DMS53 treated with DMSO at 0.1 percent for 48 hours (cell line): Measurements from ENCODE around the gene ACTR6.
"Not testable (repeated sequence)": the region's sequence is repeated elsewhere in the genome, so short reads cannot be mapped to it uniquely, and the experiment has no call there.

Experiments
- DNase-seq: peaks from one replicate; lab custom pipeline; 2025; ENCODE audit not compliant: unreplicated experiment; lab: John Stamatoyannopoulos, UW

ACTR6 gene

DNA sequence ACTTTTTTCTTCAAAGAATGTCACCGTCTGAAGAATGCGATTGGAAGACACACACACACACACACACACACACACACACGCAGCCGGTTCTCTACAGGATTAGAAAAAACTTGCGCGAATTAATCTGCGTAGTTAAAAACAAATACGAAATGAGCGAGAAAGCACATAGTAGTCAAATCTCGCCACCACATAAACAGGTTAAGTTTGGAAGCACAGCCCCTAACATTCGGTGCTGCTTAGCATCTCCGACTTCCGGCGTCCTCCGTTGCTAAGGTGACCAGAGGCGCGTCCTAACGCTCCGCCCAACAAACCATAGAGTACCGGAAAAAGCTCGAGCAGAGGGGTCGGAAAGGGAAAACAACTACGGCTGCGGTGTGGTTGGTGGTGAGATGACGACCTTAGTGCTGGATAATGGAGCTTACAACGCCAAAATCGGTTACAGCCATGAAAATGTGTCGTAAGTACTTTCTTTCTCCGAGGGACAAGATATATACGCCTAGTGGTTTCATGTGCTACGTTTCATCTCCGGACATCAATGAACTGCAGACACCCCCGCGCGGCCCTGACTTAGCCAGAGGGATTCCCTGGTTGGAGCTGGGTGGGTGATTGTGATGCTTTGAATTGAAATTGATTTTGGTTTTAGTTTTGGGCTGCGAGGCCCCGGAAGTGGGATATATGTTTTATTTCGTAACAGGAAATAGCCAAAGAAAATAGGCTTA, at the start of gene ACTR6:
ACTR6 (plus strand) TSS at position 353 of the 719 bp plus-strand sequence; CDS start at position 390, 37 bp downstream.
- peak; percentile 90 for DNase-seq

DNA sequence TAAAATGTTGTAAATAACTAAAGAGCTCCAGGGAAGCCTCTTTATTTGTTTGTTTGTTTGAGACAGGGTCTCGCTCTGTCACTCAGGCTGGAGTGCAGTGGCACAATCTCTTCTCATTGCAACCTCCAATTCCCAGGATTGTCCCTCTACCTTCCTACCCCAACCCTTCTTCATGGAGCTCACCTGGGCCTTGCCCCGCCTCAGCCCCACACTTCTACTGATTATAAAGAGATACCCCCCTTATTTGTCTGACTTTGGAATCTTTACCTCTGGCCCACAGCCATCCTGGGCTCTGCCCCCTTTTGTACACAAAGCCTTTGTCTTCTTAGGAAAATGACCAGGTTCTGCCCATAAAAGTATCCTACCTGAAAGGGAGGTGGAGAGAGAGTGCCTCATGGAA, 48.8 kb upstream of the ACTR6 start:
- DNase-seq: no peak

DNA sequence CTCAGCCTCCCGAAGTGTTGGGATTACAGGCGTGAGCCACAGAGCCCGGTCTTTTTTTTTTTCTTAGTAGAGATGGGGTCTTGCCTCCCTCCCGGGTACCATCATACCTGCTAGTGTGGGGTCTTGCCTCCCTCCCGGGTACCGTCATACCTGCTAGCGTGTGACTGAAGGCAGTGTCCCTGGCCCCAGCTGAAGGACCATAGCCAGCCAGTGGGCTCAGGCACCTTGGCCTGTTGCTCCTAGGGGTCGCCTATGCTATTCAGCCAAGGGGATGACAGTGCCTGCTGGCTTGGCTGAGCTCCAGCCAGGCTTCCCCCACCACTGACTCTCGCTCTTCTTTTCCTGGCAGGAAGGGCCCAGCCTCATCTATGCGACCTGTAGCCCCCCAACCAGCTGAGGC, 47.5 kb upstream of the ACTR6 start:
- DNase-seq: no peak

DNA sequence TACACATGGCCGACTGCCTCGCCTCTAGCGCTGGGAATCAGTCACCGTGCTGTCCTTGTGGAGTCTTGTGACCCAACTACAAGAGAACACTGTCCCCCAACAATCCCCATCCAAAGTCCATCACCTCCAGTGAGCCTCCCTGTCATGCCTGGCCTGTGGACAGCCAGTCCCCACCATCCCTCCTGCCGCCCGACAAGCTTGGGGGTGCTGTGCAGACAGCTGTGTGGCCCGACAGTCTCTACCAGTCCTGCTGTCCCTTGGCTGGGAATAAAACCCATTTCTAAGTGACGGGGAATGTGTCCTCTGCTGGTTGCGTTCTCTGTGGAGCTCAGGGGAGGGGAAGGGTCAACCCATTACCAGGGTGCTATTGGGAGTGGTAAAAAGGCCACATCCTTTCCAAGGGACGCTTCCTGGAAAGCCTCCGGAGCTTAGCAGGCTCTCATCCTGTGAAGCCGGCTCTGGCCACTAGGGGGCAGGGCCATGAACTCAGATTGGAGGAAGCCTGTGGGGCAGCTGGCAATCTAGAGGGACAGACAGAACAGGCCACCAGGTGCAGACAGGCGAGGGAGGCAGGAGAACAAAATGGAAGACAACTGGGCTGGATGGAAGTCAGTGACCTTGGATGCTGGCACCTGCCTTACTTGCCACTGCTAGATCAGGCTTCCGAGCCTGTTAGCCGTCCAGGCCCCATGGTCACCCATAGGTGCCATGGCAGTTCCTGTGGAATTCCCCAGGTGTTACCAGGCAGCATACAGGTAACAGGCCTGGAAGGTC, 46.0 kb upstream of the ACTR6 start:
- peak; percentile 61 for DNase-seq

DNA sequence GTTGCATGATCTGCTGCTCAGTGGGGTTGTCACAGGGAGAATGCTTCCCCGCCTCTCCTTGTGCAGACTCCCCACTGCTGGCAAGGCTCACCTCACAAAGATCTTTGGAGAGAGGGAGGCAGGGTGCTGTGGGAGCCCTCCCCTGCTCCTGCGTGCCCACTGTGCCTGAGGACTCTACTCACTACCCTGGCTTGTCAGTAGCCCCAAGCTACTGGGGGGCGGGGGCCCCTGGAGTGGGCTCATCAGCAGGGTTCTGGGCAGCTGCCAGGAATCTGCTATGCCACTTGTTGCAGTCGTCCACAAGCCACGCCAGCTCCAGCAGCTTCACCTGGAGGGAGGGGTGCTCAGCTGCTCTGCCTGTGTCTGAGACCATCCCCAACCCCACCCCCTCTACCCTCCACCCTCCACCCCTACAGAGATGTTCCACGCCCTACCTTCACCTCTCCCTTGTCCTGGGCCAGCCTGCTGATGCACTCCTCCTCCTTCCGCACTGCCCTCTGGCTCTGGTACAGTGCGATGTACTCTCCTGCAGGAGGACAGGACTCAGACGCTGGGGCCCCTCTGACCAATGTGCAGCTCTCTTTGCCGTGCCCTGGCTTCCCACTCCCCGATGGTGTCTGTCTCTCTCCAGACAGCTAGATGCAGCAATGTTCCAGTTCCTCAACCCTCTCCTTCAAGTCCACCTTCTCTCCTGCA, 43.7 kb upstream of the ACTR6 start:
- no peak for DNase-seq

DNA sequence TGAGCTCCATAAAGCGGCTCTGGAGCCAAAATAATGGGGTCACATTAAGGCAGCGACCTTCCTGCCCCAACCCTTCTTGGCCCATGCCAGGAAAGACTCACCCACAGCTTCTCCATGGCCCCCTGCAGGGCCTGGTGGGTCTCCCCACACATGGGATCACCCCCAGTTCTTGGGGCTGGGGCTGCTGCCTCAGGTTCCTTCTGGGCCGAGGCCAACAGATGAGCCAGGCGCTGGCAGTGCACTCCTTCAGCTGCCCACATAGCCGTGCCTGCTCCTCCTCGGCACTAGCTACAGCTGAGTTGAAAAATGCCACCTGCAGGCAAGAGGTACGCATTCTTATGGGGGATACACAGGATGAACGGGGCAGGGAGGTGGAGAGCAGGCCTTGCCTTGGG, 43.2 kb upstream of the ACTR6 start:
- no peak for DNase-seq

DNA sequence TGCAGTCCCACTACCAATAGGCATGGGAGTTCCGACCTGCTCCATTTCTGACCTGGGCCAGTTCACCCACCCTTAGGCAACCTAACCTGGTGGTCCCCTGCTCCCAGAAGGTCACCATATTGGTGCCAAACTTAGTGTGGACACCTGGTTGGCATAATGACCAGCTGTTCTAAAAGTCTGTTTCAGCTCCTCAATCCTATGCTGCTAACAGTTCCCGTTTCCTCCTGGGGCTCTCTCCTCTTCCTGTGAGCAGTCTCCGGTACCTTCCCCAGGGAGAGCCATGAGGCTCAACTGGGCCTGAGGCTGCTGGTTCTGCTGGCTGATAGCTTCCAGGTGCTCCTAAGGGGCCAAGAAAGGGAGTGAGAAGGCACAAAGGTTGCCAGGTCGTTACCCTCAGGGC, 42.1 kb upstream of the ACTR6 start:
- no peak for DNase-seq

DNA sequence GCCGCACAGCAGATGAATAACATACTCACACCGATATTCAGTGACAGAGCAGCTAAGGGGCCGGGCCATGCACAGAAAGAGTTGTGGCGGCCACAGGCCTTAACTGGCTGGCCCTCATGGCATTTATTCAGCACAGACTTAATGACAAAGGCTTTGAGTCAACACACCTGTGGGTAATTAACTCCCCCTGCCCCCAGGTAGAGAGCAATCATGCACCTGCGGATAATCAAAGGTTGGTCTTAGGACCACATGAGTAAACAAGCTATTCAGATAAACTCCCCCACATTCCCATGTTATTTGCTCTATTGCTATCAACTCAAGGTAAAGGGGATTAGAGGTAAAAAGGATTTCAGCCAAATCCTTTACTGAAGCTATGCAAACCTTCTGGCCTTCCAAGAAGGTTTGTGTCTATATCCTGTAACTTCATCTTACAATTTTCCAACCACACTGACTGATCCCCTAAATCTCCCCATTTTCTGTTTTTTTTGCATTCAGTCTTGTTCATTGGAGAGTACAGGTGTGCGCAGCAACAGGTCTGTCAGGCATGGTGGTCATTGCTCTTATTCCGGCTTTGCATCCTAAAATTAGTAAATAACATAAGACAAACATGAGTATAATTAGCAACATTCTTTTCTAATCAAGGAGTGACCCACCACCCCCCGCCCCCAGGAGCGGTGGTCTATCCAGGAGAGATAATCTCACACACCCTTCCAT, 41.1 kb upstream of the ACTR6 start:
- no peak for DNase-seq

DNA sequence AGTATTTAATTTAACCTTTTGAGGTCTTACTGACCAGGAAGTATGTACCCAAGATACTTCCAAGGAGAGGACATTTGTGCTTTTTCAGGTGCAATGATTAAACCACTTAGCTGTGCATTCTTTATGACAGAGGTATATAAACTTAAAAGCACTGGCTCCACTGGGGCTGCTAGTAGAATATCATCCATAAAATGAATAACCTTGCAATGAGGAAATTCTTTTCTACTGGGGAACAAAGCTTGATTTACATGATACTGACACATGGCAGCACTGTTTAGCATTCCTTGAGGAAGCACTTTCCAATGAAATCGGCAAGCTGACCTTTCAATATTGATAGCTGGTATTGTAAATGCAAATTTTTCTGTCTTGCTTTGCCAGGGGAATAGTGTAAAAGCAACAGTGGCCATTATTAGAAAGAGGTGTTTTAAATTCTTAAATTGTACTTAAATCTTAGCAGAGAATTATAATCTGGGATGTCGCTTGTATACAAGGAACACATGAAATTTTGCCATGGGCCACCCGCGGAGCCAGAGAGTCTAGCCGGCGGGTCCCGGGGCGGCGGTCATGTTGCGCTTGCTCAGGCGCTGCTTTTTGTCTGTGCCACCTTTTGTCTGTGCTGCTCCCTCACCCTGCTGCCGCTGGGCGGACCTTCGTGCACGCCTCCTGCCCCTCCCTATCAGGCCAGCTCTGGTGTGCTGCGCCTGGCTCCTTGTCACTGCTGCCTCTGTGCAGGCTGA, 37.0 kb upstream of the ACTR6 start:
- peak; percentile 94 for DNase-seq

DNA sequence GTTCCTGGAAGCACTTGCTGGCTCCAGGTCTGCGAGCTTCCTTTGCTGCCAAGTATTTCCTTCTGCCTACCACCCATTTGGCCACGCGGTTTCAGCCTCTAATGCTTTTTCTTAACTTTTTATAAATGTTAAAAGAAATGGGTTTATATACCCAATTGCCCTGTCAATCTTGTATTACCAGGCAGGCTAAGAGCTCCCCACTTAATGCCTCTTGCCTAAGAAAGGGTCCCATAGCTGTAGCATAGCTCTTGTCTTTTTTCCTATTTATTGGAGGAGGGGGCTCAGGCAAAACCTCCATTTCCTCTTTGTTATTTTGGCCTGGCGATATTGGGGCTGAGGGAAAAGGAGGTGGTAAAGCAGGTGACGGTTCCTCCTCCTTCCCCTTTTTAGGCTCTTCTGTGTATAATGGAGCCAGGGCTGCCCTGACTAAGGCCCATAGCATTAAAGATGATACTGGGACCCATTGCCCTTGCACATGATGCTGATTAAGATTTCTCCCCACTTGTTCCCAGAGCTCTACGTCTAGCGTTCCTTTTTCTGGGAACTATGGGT, 36.4 kb upstream of the ACTR6 start:
- no peak for DNase-seq

DNA sequence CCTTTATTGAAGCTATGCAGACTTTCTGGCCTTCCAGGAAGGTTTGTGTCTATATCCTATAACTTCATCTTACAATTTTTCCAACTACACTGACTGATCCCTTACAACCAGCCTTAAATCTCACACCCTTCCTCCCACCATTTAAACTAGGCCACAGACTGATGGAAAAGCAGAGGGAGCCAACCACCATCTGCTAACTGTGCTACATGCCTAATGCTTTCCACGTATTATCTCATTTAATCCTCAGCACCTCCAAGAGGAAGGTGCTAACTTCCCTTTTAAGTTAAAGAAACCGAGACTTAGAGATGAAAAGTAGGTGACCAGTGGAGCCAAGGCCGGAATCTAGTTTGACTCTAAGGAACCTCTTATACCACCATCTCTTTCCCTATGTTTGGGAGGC, 35.3 kb upstream of the ACTR6 start:
- DNase-seq: no peak

DNA sequence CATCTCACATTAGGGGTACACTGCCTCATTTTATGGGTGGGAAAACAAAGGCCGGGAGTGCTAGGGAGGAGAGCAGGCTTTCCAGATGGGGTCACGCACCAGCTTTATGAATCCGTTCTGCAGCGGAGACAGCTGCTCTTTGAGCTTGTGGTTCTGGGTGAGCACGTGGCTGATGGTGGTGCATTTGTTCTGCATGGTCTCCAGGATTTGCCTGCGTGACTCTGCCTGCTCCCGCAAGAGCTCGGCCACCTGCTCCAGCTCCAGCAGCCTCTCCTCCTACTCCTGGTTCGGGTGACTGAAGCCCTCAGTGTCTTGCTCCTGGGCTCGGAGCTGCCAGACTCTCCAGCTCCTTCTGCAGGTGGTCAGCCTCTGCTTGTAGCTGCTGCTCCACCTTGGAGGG, 34.4 kb upstream of the ACTR6 start:
- DNase-seq: no peak

DNA sequence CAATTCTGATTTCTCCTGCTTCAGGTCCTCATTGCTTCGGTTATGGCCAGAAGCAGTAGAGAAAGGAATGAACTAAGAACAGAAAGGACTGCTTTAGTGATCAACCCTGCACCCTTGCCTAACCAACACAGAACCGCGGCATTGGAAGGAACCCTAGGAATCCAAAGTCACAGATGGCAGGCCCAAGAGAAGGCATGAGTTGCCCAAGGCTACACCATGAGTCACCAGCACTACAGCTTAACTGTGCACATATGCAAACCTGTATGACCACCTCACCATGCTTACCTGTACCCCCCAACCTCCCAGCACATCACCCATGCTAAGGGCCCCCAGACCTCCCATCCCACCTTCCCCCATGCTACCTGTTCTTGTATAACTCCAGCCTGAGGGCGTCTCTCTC, 32.1 kb upstream of the ACTR6 start:
- DNase-seq: no peak

DNA sequence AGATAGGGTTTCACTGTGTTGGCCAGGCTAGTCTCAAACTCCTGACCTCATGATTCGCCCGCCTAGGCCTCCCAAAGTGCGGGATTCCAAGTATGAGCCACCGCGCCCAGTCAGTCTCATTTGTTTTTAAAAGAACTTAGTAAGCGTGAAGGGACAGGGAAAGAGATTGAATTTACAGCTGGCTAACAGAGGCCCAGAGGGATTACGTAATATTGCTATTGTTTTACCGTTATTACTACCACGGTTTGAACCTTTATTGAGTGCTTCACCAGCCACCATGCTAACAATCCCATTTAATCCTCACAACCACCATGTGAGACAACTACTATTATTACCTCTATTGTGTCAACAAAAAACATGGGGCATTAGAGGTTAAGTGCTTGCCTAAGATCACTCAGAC, 31.3 kb upstream of the ACTR6 start:
- DNase-seq: no peak

DNA sequence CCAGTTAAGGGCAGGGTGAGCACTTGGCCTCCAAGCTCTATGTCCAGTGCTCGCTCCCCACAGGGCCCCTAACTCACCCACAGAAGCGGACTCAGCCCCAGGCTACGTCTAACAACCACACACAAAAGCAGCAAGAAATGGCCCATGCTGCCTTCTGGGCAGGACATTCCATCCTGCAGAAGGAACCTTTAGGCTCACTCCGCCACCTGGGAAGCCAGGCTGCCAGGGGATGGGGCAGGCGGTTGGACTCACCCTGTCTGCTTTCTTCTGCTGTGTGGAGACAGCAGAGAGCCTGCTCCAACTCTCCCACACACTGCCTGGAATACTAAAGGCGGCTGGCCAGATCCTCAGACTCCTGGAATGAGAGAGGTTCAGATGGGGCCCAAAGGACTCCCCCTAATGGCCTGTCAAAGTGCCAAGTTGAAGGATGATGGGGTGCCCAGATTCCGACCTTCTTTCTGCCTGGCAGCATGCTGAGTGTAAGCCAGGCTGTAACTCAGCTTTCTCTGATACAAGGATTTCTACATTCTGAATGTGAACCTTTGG, 30.2 kb upstream of the ACTR6 start:
- DNase-seq: no peak

DNA sequence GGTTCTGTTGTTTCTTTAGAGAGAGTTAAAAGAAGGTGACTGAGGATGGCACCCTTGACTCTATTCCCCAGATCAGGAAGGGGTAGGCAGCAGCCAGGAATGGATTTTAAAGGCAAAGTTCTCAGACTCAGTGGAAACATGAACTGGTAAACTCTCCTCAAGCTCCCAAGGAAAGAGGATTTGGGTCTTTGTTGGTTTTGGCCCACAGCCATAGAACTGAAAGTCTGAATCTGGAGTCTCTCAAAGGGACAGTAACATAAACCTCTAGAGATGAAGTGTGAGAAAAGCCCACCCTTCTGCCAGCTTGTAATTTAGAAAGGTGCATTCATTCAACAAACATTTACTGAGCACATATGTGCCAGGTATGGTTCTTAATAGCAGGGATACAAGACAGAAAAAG, 29.4 kb upstream of the ACTR6 start:
- no peak for DNase-seq

DNA sequence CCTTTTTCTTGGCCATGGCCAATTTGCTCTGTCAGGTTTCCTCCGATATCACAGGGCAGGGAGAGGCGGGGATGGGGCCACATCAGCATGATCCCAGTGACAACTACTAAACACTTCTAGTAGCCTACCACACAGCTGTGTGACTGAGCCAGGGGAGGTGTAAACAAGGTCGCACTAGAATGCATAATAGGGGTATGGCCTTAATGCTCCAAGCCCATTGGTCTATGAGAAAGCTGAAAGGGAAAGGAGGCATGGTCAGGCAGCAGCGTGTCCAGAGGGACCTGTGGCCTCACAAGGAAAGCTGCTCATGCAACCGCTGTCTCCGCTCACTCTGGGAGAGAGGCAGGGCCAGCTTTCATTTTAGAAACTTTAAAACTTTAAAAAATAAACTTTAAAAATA, 27.5 kb upstream of the ACTR6 start:
- DNase-seq: no peak

DNA sequence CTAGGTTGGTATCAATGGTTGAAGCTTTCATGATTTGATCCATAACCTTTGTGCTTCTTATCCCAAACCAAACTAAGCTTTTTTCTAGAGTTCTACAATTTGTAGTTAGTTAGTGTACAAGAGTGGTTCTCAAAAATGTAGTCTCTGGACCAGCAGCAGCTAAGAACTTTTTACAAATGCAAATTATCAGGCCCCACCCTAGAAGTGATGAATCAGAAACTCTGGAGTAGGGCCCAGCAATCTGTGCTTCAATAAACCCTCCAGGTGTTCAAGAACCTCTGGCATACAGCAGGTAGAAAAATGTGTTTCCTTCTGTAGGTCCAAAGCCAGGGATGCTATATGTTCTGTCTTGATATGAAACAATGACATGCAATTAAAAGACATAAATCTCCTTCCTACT, 26.1 kb upstream of the ACTR6 start:
- no peak for DNase-seq

DNA sequence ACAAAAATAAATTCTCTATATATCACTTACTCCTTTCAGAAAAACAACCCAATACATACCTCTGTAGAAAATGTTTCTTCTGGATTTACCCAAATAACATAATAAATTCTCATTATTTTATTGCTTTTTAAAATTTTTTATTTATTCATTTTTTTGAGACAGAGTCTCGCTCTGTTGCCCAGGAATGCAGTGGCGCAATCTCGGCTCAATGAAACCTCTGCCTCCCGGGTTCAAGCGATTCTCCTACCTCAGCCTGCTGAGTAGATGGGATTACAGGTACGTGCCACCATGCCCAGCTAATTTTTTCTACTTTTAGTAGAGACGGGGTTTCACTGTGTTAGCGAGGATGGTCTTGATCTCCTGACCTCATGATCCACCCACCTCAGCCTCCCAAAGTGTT, 24.1 kb upstream of the ACTR6 start:
- not testable (repeated sequence) for DNase-seq

DNA sequence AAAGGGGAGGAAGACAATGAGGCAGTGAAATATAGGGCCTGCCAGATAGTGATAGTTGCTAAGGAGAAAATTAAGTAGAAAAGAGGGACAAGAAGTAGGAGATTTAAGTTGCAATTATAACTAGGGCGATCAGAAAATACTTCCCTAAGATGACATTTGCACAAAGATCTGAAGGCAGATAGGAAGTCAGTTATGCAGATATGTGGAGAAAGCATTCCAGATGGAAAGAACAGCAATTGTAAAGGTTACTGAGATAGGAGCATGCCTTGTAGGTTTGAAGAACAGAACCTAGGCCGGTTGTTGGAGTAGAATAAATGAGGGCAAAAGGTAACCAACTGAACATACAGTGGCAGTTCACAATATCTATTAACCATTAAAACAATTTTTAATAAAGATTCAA, 21.4 kb upstream of the ACTR6 start:
- no peak for DNase-seq
